Panc1 (cell line): ENCODE measurements around the gene RAB7B.

Experiments
- CTCF ChIP-seq: fragments of 450-650 bp; IDR thresholded peaks from 2 replicates; pipeline ENCODE4 v1.5.1; 2017; ENCODE audit warnings: mild to moderate bottlenecking
- REST ChIP-seq, 2 experiments: IDR thresholded peaks; 2 replicates each; pipeline ENCODE4 v1.6.1; 2011 to 2012; ENCODE audit warnings: low read depth in 2 of 2, control low read depth in 1 of 2, low read length in 1 of 2, mild to moderate bottlenecking in 1 of 2, moderate library complexity in 1 of 2; ENCODE audit not compliant: insufficient read depth in 1 of 2

- no peak for TF ChIP-seq CTCF
- TF ChIP-seq REST (IDR thresholded peaks at IDR 0.05; ENCODE audit: insufficient read depth in 1 of 2, low read depth in 2 of 2, low read length in 1 of 2): no peak
Measured at GRCh38 chr1:205970486-205970885, 32.7 kb downstream of the RAB7B start.
